Measurements from ENCODE around the gene SLC29A3. TPM values are rescaled to one million over a fixed set of nuclear protein-coding genes. Genes with fewer than 3 reads are reported as not detected.
A peak's percentile ranks its signal among the peaks of the same experiment; 100 is the strongest.

The SLC29A3 gene
- total RNA-seq, 1 experiment from 2014 or later = 4.4 TPM

GRCh38 chr10:71312811-71313789 lies 6.0 kb upstream of the SLC29A3 start:
- Histone ChIP-seq H3K79me2 (ENCODE audit: low read length) (no peaks in the 10 kb centered on the region), H2AFZ (ENCODE audit: low read length) (no peak overlapping the region), H3K4me2 (ENCODE audit: low read length) (0 out of 2 replicates have a peak overlapping the region, but pooled peaks have one; percentile 51), H3K36me3 (ENCODE audit: low read depth, low read length) (no peaks in the 10 kb centered on the region), H3K27me3 (ENCODE audit: low read length) (no peaks in the 10 kb centered on the region), H3K27ac (ENCODE audit: low read length) (no peak overlapping the region), H3K9me2 (replicated peaks; ENCODE audit: low read length) (no peaks in the 10 kb centered on the region), H4K20me1 (ENCODE audit: low read length) (no peaks in the 10 kb centered on the region), H3K9me3 (ENCODE audit: low read length) (no peaks in the 10 kb centered on the region), H3K4me1 (ENCODE audit: insufficient read depth, low read length) (no peaks in the 10 kb centered on the region; the same call in 1 of the 2 replicates), H3K4me3 (ENCODE audit: low read length) (no peak overlapping the region), H3F3A (ENCODE audit: low read length, unreplicated experiment) (no peaks in the 10 kb centered on the region), H3K9ac (ENCODE audit: low read length) (no peak overlapping the region)
- TF ChIP-seq CTCF (conservative IDR thresholded peaks at IDR 0.05; ENCODE audit: low read depth, low read length) = no peak
- no peak for TF ChIP-seq EZH2phosphoT487 (IDR thresholded peaks at IDR 0.05; ENCODE audit: borderline replicate concordance, low read length)
- no peak for TF ChIP-seq EZH2 (IDR thresholded peaks at IDR 0.05; ENCODE audit: low read length, unreplicated experiment)
- intact Hi-C loops (cut with micrococcal nuclease) = loop anchor here (10.0 kb wide), 2 partner anchors 392 to 582 kb away; no protein-coding TSS in a partner anchor
- BruUV-seq (replicated peaks) = no TSS peak
- ChIA-PET POLR2A (ENCODE audit: unreplicated experiment) (interaction anchor here (0.6 kb wide), 1 partner anchor 364 kb away, joined by 9 read pairs; no protein-coding TSS in a partner anchor), CTCF (no interaction called here)
- ATAC-seq (no peak), DNase-seq (no peak)

GRCh38 chr10:71314028-71314693 lies 4.9 kb upstream of the SLC29A3 start:
- Histone ChIP-seq H4K20me1 (ENCODE audit: low read length) (no peaks in the 10 kb centered on the region), H3K9ac (ENCODE audit: low read length) (no peak overlapping the region), H3K4me2 (ENCODE audit: low read length) (peak overlapping the region; percentile 54), H2AFZ (ENCODE audit: low read length) (peak overlapping the region; percentile 26; the same call in 1 of the 2 replicates), H3F3A (ENCODE audit: low read length, unreplicated experiment) (no peaks in the 10 kb centered on the region), H3K27me3 (ENCODE audit: low read length) (no peaks in the 10 kb centered on the region), H3K4me1 (ENCODE audit: insufficient read depth, low read length) (no peaks in the 10 kb centered on the region; the same call in 1 of the 2 replicates), H3K4me3 (ENCODE audit: low read length) (no peak overlapping the region), H3K9me3 (ENCODE audit: low read length) (no peaks in the 10 kb centered on the region), H3K9me2 (replicated peaks; ENCODE audit: low read length) (no peaks in the 10 kb centered on the region), H3K36me3 (ENCODE audit: low read depth, low read length) (no peaks in the 10 kb centered on the region), H3K27ac (ENCODE audit: low read length) (no peak overlapping the region), H3K79me2 (ENCODE audit: low read length) (no peaks in the 10 kb centered on the region)
- no peak for TF ChIP-seq EZH2 (IDR thresholded peaks at IDR 0.05; ENCODE audit: low read length, unreplicated experiment)
- TF ChIP-seq EZH2phosphoT487 (IDR thresholded peaks at IDR 0.05; ENCODE audit: borderline replicate concordance, low read length) = no peak
- peak; percentile 62 for TF ChIP-seq CTCF (conservative IDR thresholded peaks at IDR 0.05; ENCODE audit: low read depth, low read length)
- intact Hi-C loops (cut with micrococcal nuclease) = loop anchor here (1.0 to 10.0 kb wide), 3 partner anchors 256 to 581 kb away; no protein-coding TSS in a partner anchor
- peak; percentile 50 for DNase-seq
- CTCF ChIA-PET = no interaction called here
- peak; percentile 39 for ATAC-seq
- no TSS peak for BruUV-seq (replicated peaks)
- POLR2A ChIA-PET (ENCODE audit: unreplicated experiment) = no interaction called here
